Neural progenitor cell (in vitro differentiated cells): ENCODE results near the gene DGCR6L.

ENCODE experiments used
- CTCF ChIP-seq: fragments of 200-600 bp; sonication (generic); IDR thresholded peaks from 2 replicates; pipeline ENCODE4 v1.5.1; 2017; ENCODE audit warnings: antibody characterized with exemption, mild to moderate bottlenecking
- EZH2 ChIP-seq: fragments of 200-600 bp; sonication (generic); IDR thresholded peaks from 2 replicates; pipeline ENCODE4 v1.6.1; 2017; ENCODE audit warnings: antibody characterized with exemption, mild to moderate bottlenecking, moderate library complexity
- EZH2phosphoT487 ChIP-seq: fragments of 200-600 bp; sonication (generic); IDR thresholded peaks from 2 replicates; pipeline ENCODE4 v1.6.1; 2017; ENCODE audit warnings: antibody characterized with exemption

GRCh38 chr22:20302438-20303228 lies 17.2 kb downstream of the DGCR6L start:
- TF ChIP-seq EZH2 (no peak), CTCF (no peak), EZH2phosphoT487 (no peak)
